Epidermal melanocyte (primary cell): Measurements from ENCODE around the gene PCID2.

ENCODE experiments used
- DNase-seq: peaks from one replicate; pipeline ENCODE4 v3.0.0; 2011; ENCODE audit warnings: low spot score; ENCODE audit not compliant: insufficient read length

The PCID2 gene

DNA sequence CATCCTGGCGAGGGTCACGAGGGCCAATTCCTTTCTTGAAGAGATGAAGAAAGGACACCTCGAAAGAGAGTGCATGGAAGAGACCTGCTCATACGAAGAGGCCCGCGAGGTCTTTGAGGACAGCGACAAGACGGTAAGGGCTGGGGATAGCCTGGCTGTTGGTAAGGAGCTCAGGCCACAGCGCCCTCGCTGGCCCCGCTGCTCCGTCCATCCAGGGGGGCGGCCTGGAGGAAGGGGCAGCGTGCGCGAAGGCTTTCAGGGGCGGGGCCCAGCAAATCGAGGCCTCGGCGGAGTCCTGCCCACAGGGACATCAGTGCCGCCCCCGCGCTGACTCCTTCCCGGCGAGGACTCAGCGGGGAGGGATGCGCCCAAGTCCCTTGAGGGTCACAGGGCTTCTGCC is 79.0 kb downstream of the PCID2 start:
- DNase-seq, result no peak
